ENCODE data around the gene GAL3ST1. TPM values are rescaled to one million over a fixed set of nuclear protein-coding genes. Genes with fewer than 3 reads are reported as not detected.

The GAL3ST1 gene
- polyA plus RNA-seq, 3 donors = not detected

GRCh38 chr22:30612789-30613188 is 38.3 kb upstream of the GAL3ST1 start:
- peaks cover 0 to 4% (median 0%) of the 10 kb centered on the region in 7 donors for H3K9me3 Mint-ChIP-seq
- Histone ChIP-seq H3K27ac (ENCODE audit: low read depth in 1 of 2, low read length in 2 of 2) (no peak overlapping the region), H4K20me1 (ENCODE audit: insufficient read depth, low read length) (no peaks in the 10 kb centered on the region), H3K4me2 (replicated peaks; ENCODE audit: extremely low read depth, low read length, poor library complexity, severe bottlenecking) (no peak overlapping the region), H3K27me3 (ENCODE audit: control insufficient read depth in 2 of 2, insufficient read depth in 2 of 2, low read length in 2 of 2) (no peaks in the 10 kb centered on the region), H3K9me3 (replicated peaks in 1 of 2; ENCODE audit: control insufficient read depth in 1 of 2, insufficient read depth in 1 of 2, low read length in 2 of 2) (no peaks in the 10 kb centered on the region), H3K9ac (ENCODE audit: insufficient read depth, low read length, poor library complexity, severe bottlenecking) (no peak overlapping the region), H3K36me3 (replicated peaks in 1 of 2; ENCODE audit: control insufficient read depth in 1 of 2, insufficient read depth in 2 of 2, low read length in 2 of 2) (no peaks in the 10 kb centered on the region), H3K4me3 (replicated peaks in 1 of 3; ENCODE audit: low read depth in 2 of 3, low read length in 3 of 3) (no peak overlapping the region), H3K4me1 (ENCODE audit: control insufficient read depth in 1 of 2, insufficient read depth in 2 of 2, low read length in 2 of 2) (peaks cover 46 to 59% of the 10 kb centered on the region in 2 donors), H3K79me2 (ENCODE audit: insufficient read depth, low read length) (no peaks in the 10 kb centered on the region), H2AFZ (ENCODE audit: insufficient read depth, low read depth, low read length, poor library complexity, severe bottlenecking) (no peak overlapping the region)
- no peak overlapping the region for H3K4me3 Mint-ChIP-seq
- H3K36me3 Mint-ChIP-seq = peaks cover 17 to 25% of the 10 kb centered on the region in 2 donors
- no peak for TF ChIP-seq CTCF (IDR thresholded peaks at IDR 0.05)
- H3K27ac Mint-ChIP-seq = peak overlapping the region in 3 of 7 donors; percentile 22 to 75 (median 72)
- H3K4me1 Mint-ChIP-seq = peaks cover 50% of the 10 kb centered on the region
- H3K27me3 Mint-ChIP-seq (ENCODE audit: low read depth in 3 of 3) = peaks cover 1 to 3% (median 2%) of the 10 kb centered on the region in 3 donors
- WGBS (ENCODE audit: insufficient coverage) = 100% methylated on average over 5 of the region's 8 CpGs
- no peak for DNase-seq
- intact Hi-C loops (cut with micrococcal nuclease) = no loop called here

- Mint-ChIP-seq H3K27ac (peak overlapping the region in 6 of 7 donors; percentile 95 to 100 (median 98)), H3K4me3 (no peak overlapping the region)
- no peak for TF ChIP-seq CTCF (IDR thresholded peaks at IDR 0.05)
Observed at GRCh38 chr22:30611197-30611596, 36.7 kb upstream of the GAL3ST1 start.

More at GRCh38 chr22:30611197-30611596, 36.7 kb upstream of the GAL3ST1 start:
- peaks cover 0 to 4% (median 0%) of the 10 kb centered on the region in 7 donors for H3K9me3 Mint-ChIP-seq
- H3K4me2 ChIP-seq (replicated peaks; ENCODE audit: extremely low read depth, low read length, poor library complexity, severe bottlenecking) = no peak overlapping the region
- peaks cover 64% of the 10 kb centered on the region for H3K4me1 Mint-ChIP-seq
- 97% methylated on average over 3 of the region's 3 CpGs for WGBS (ENCODE audit: insufficient coverage)
- peaks cover 61 to 70% of the 10 kb centered on the region in 2 donors for H3K4me1 ChIP-seq (ENCODE audit: control insufficient read depth in 1 of 2, insufficient read depth in 2 of 2, low read length in 2 of 2)
- H3K4me3 ChIP-seq (replicated peaks in 1 of 3; ENCODE audit: low read depth in 2 of 3, low read length in 3 of 3) = no peak overlapping the region
- H3K79me2 ChIP-seq (ENCODE audit: insufficient read depth, low read length) = no peaks in the 10 kb centered on the region
- peak overlapping the region in 1 of 2 donors; percentile 97 for H3K27ac ChIP-seq (ENCODE audit: low read depth in 1 of 2, low read length in 2 of 2)
- H3K9me3 ChIP-seq (replicated peaks in 1 of 2; ENCODE audit: control insufficient read depth in 1 of 2, insufficient read depth in 1 of 2, low read length in 2 of 2) = no peaks in the 10 kb centered on the region
- H4K20me1 ChIP-seq (ENCODE audit: insufficient read depth, low read length) = no peaks in the 10 kb centered on the region
- H3K27me3 Mint-ChIP-seq (ENCODE audit: low read depth in 3 of 3) = peaks cover 1 to 2% (median 2%) of the 10 kb centered on the region in 3 donors
- intact Hi-C loops (cut with micrococcal nuclease) = no loop called here
- H3K36me3 Mint-ChIP-seq = peaks cover 11 to 22% of the 10 kb centered on the region in 2 donors
- no peaks in the 10 kb centered on the region for H3K27me3 ChIP-seq (ENCODE audit: control insufficient read depth in 2 of 2, insufficient read depth in 2 of 2, low read length in 2 of 2)
- H3K36me3 ChIP-seq (replicated peaks in 1 of 2; ENCODE audit: control insufficient read depth in 1 of 2, insufficient read depth in 2 of 2, low read length in 2 of 2) = no peaks in the 10 kb centered on the region
- H2AFZ ChIP-seq (ENCODE audit: insufficient read depth, low read depth, low read length, poor library complexity, severe bottlenecking) = no peak overlapping the region
- H3K9ac ChIP-seq (ENCODE audit: insufficient read depth, low read length, poor library complexity, severe bottlenecking) = no peak overlapping the region
- DNase-seq = no peak

All from CD14-positive monocyte (primary cell).